Activated CD8-positive, alpha-beta memory T cell treated with anti-CD3 and anti-CD28 coated beads, Interleukin-2, amount 50 U/mL, for 1 hour (primary cell): ENCODE results near the gene TJP2.

Experiments used
- DNase-seq: peaks from one replicate; pipeline ENCODE4 v3.0.0-alpha.2; 2020; ENCODE audit errors: extremely low read depth

TJP2 gene

DNA sequence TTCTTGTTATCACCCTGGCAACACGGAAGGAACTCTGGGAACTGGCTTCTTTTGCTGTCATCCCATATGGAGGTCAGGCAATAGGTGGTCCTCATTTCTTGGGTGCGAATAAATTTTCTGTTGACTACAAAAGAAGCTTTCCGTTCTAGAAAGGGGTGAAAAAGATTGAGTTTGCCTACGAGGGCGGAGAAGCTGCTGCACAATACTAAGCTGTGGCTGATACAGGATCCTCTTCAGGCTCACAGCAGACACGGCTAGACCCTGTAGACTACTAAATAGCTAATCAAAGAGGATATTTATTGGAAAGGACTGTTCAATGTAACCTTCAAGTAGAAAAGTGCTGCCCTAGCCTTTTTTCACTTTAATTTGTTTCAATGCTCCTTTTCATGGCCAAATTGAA lies 58.1 kb downstream of the TJP2 start:
- no peak for DNase-seq

- DNase-seq: no peak
Measured at GRCh38 chr9:69234683-69235082, 60.6 kb downstream of the TJP2 start.

DNA sequence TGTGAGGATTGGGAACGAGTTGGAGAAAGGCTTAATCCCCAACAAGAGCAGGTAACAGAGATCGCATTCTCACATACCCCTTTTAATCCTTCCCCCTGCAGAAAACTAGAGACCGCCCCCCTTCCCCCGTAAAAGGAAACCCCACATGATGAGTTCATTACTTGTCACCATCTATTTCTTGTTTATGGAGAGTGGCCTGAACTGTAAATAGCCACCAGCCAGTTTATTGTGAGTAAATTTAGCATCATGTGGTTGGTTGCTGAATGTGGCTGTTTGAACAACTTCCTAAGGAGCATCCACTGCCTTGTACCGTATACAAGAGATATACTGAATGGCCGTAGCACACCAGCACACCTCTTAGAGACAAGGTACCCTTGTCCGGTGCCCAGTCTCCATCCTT lies 62.1 kb downstream of the TJP2 start:
- DNase-seq: no peak

GRCh38 chr9:69237702-69238295 lies 63.7 kb downstream of the TJP2 start:
- no peak for DNase-seq

- no peak for DNase-seq
Measured at GRCh38 chr9:69243116-69243515, 69.0 kb downstream of the TJP2 start.

- no peak for DNase-seq
Measured at GRCh38 chr9:69246629-69247028, 72.6 kb downstream of the TJP2 start.

- DNase-seq: no peak
Measured at GRCh38 chr9:69248005-69248404, 73.9 kb downstream of the TJP2 start.

GRCh38 chr9:69249337-69249736 lies 75.3 kb downstream of the TJP2 start:
- DNase-seq: no peak

GRCh38 chr9:69250681-69251080 lies 76.6 kb downstream of the TJP2 start:
- no peak for DNase-seq

DNA sequence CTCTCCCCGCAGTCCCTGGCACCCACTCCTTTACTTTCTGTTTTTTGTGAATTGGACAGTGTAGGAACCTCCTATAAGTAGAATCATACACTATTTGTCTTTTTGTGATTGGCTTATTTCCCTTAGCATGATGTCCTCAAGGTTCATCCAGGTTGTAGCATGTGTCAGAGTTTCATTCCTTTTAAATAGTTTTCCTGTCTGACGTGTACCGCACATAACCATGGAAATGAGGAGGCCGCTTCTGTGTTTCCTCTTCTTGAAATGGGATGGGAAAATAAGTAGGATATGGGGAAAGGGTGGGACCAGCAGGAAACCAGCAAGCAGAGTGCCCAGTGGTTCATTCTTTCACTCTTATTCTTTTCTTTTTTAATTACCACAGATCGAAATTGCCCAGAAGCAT lies 78.4 kb downstream of the TJP2 start:
- DNase-seq: no peak

- no peak for DNase-seq
Measured at GRCh38 chr9:69253057-69253456, 79.0 kb downstream of the TJP2 start.

DNA sequence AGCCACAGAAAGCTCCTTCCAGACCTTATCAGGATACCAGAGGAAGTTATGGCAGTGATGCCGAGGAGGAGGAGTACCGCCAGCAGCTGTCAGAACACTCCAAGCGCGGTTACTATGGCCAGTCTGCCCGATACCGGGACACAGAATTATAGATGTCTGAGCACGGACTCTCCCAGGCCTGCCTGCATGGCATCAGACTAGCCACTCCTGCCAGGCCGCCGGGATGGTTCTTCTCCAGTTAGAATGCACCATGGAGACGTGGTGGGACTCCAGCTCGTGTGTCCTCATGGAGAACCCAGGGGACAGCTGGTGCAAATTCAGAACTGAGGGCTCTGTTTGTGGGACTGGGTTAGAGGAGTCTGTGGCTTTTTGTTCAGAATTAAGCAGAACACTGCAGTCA lies 80.1 kb downstream of the TJP2 start:
- DNase-seq: no peak

DNA sequence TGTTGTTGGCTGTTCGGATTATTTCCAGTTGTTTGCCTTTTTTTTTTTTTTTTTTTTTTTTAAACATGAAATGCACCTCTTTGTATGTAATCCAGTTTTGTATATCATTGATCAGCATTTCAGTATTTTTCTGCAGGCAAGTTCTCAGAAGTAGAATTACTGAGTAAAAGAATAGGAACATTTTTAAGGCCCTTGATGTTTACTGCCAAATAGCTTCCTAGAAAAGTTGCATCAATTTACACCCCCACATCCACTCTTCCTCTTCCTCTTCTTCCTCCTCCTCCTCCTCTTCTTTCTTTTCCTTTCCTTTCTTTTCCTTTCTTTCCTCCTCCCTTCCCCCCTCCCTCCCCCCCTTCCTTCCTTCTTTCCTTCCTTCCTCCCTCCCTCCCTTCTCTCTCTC lies 81.5 kb downstream of the TJP2 start:
- no peak for DNase-seq

DNA sequence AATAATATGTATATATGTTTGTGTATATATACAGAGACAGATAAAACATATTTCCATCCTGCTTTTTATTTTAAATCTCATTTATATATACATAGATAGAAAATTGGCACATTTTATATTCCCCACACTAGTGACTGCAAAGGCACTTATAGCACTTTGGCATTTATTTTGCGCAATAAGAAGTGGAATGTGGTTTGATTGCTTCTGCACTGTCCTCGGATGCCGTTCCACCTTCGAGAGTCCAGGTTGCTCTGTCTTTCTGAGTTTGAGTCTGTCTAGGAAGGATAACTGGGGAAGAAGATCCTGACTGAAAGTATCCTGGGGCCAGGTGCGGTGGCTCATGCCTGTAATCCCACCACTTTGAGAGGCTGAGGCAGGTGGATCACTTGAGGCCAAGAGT lies 84.5 kb downstream of the TJP2 start:
- no peak for DNase-seq

DNA sequence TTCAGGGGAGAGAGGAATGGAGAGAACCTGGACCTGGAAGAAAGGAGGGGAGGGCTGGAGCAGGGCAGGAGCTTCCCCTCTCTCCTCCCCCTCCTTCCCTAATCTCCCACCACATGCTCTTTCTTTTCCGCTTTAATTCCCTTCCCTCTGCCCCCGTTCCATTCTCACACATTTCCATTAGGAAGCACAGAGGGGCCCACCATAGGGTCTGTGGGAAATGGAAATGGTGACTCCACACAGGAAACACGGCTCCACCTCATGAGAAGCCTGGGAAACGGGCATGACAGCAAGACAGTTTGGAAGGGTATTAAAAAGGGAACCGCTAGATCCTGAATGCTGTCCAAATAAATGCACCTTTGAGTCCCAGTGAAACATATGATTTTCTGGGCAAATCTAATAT lies 86.1 kb downstream of the TJP2 start:
- no peak for DNase-seq

DNA sequence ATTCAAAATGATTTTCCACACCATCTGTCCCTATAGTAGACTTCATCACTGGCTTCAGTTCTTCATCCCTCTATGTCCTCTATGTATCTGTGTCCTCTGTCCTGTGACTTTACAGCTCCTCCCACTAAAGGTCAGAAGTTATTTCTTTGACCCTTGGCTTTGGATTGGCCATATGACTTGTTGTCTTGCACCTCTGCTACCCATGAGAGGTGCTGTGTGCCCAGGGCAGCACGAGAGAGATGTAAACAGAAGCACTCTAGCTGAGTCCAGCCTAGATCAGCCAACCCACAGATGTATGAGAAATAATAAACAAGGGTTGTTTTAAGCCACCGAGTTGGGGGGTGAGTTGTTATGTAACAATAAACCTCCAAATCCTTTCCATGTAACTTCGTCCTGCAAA lies 87.6 kb downstream of the TJP2 start:
- DNase-seq: no peak

- no peak for DNase-seq
Measured at GRCh38 chr9:69264526-69264925, 90.4 kb downstream of the TJP2 start.

DNA sequence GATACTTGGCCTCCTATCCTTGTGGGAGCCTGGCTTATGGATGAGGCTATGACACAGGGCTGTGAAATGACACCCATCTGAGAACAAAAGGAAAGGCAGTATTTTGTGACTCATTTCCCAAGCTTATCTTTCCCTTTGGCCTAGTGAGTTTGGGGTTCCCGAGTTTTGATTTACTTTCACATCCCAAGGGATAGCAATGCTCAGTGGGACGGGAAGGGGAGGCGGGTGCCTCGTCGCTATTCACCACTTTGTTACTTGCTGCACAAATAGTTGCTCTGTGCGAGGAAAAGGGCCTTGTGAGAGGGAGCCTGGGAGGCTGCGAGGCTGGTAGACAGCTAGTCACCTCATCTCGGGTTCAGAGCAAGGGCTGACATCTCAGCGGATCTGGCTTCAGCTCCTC lies 91.8 kb downstream of the TJP2 start:
- DNase-seq: no peak

DNA sequence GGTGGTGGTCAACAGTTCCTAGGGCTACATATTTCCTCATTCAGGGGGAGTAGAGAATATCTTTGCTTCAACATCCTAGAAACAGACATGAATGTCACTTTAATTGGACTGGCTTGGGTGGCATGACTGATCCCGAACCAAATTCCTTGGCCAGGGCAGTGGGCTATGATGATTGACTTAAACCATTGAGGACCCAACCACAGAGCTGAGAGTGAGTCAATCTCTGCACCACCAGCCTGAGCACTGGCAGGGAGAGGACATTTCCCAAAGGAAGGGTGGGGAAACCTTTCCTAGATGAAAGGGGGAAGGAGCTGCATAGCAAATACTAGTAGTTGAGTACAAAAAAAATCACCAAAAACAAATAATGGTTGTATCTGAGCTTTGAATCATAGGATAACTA lies 98.1 kb downstream of the TJP2 start:
- DNase-seq: no peak

DNA sequence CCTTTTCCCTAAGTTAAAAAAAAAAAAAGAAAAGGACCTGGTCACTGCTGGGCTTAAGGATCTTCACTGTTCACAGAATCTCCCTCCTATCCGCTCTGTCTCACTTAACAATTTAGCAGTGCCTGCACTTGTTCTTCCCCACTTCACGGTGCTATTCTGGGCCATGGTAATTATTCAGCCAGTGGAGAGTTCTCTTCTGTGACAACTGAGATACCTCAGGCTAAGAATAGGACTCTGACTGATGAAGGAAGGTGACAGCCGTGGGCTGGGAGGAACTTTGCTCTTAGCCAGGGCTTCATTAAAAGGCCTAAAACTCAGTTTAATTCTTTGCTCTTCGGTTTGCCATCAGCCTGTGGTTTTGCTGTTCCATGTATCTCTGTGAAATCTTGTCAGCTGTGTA lies 99.1 kb downstream of the TJP2 start:
- DNase-seq: no peak

GRCh38 chr9:69276775-69277174 lies 102.7 kb downstream of the TJP2 start:
- DNase-seq: no peak

- DNase-seq: no peak
Measured at GRCh38 chr9:69279084-69279731, 105.1 kb downstream of the TJP2 start.

GRCh38 chr9:69279733-69280132 lies 105.7 kb downstream of the TJP2 start:
- no peak for DNase-seq

GRCh38 chr9:69283003-69283402 lies 108.9 kb downstream of the TJP2 start:
- DNase-seq: no peak
